ENCODE results near the gene TMOD1. TPM values are rescaled to one million over a fixed set of nuclear protein-coding genes. Genes with fewer than 3 reads are reported as not detected.

The TMOD1 gene
- total RNA-seq, 2 donors from 2014 or later, result 118 to 122 TPM

GRCh38 chr9:97500765-97501176 lies 695 bp upstream of the TMOD1 start:
- no peak for TF ChIP-seq CTCF (IDR thresholded peaks at IDR 0.05)
- no peaks in the 10 kb centered on the region for H3K36me3 ChIP-seq
- H3K4me1 ChIP-seq, result peaks cover 0 to 43% of the 10 kb centered on the region in 2 donors
- peak overlapping the region; percentile 73 to 77 for H3K27ac ChIP-seq
- no peak for DNase-seq (ENCODE audit: low spot score)
- H3K9me3 ChIP-seq, result no peaks in the 10 kb centered on the region
- no peaks in the 10 kb centered on the region for H3K27me3 ChIP-seq
- peak overlapping the region; percentile 31 to 90 for H3K4me3 ChIP-seq

GRCh38 chr9:97501972-97502221 lies 431 bp downstream of the TMOD1 start:
- no peak for TF ChIP-seq CTCF (IDR thresholded peaks at IDR 0.05)
- no peaks in the 10 kb centered on the region for H3K27me3 ChIP-seq
- DNase-seq (ENCODE audit: low spot score), result no peak
- H3K36me3 ChIP-seq, result no peaks in the 10 kb centered on the region
- no peaks in the 10 kb centered on the region for H3K9me3 ChIP-seq
- peaks cover 0 to 54% of the 10 kb centered on the region in 2 donors for H3K4me1 ChIP-seq
- H3K27ac ChIP-seq, result peak overlapping the region; percentile 93 to 99
- peak overlapping the region; percentile 90 to 95 for H3K4me3 ChIP-seq

GRCh38 chr9:97502222-97502983 lies 937 bp downstream of the TMOD1 start:
- Histone ChIP-seq H3K27me3 (no peaks in the 10 kb centered on the region), H3K9me3 (no peaks in the 10 kb centered on the region), H3K27ac (peak overlapping the region; percentile 93 to 99), H3K4me1 (peaks cover 0 to 59% of the 10 kb centered on the region in 2 donors), H3K4me3 (peak overlapping the region; percentile 90 to 95), H3K36me3 (no peaks in the 10 kb centered on the region)
- no peak for TF ChIP-seq CTCF (IDR thresholded peaks at IDR 0.05)
- DNase-seq (ENCODE audit: low spot score), result no peak

- no peaks in the 10 kb centered on the region for H3K27me3 ChIP-seq
- no peaks in the 10 kb centered on the region for H3K36me3 ChIP-seq
- peak overlapping the region; percentile 90 to 95 for H3K4me3 ChIP-seq
- no peaks in the 10 kb centered on the region for H3K9me3 ChIP-seq
- no peak for DNase-seq (ENCODE audit: low spot score)
- peak overlapping the region; percentile 93 to 99 for H3K27ac ChIP-seq
- peak in 1 of 2 donors; percentile 30 for TF ChIP-seq CTCF (IDR thresholded peaks at IDR 0.05)
- H3K4me1 ChIP-seq, result peaks cover 0 to 62% of the 10 kb centered on the region in 2 donors
Observed at GRCh38 chr9:97502984-97503861, 1.8 kb downstream of the TMOD1 start.

- DNase-seq (ENCODE audit: low spot score), result no peak
- peaks cover 0 to 62% of the 10 kb centered on the region in 2 donors for H3K4me1 ChIP-seq
- no peaks in the 10 kb centered on the region for H3K36me3 ChIP-seq
- H3K27me3 ChIP-seq, result no peaks in the 10 kb centered on the region
- peak overlapping the region; percentile 93 to 99 for H3K27ac ChIP-seq
- no peak for TF ChIP-seq CTCF (IDR thresholded peaks at IDR 0.05)
- no peaks in the 10 kb centered on the region for H3K9me3 ChIP-seq
- peak overlapping the region in 1 of 2 donors; percentile 90 for H3K4me3 ChIP-seq
Observed at GRCh38 chr9:97503862-97504210, 2.4 kb downstream of the TMOD1 start.
